ENCODE data around the gene LEMD1.

The LEMD1 gene

GRCh38 chr1:205456383-205456867, 34.6 kb upstream of the LEMD1 start:
- no peak for TF ChIP-seq CTCF (conservative IDR thresholded peaks at IDR 0.05; ENCODE audit: low read length)

GRCh38 chr1:205455581-205456382, 33.9 kb upstream of the LEMD1 start, which contains the start of gene BLACAT1:
Gene BLACAT1 (minus strand): TSS chr1:205456045.
- DNase-seq (ENCODE audit: low read depth), result no peak
- H3K4me3 ChIP-seq (ENCODE audit: low read length), result no peak within 1 kb of the TSS
- TF ChIP-seq CTCF (conservative IDR thresholded peaks at IDR 0.05; ENCODE audit: low read length), result no peak

More at GRCh38 chr1:205456383-205456867, 34.6 kb upstream of the LEMD1 start:
- no peak for DNase-seq (ENCODE audit: low read depth)
- no peak overlapping the region for H3K4me3 ChIP-seq (ENCODE audit: low read length)

GRCh38 chr1:205454903-205455335, 33.1 kb upstream of the LEMD1 start:
- no peak overlapping the region for H3K4me3 ChIP-seq (ENCODE audit: low read length)
- no peak for DNase-seq (ENCODE audit: low read depth)
- no peak for TF ChIP-seq CTCF (conservative IDR thresholded peaks at IDR 0.05; ENCODE audit: low read length)

GRCh38 chr1:205453466-205453865, 31.6 kb upstream of the LEMD1 start:
- no peak for DNase-seq (ENCODE audit: low read depth)
- no peak overlapping the region for H3K4me3 ChIP-seq (ENCODE audit: low read length)
- no peak for TF ChIP-seq CTCF (conservative IDR thresholded peaks at IDR 0.05; ENCODE audit: low read length)

- H3K4me3 ChIP-seq (ENCODE audit: low read length), result no peak overlapping the region
- no peak for DNase-seq (ENCODE audit: low read depth)
- TF ChIP-seq CTCF (conservative IDR thresholded peaks at IDR 0.05; ENCODE audit: low read length), result no peak
Observed at GRCh38 chr1:205452933-205453332, 31.1 kb upstream of the LEMD1 start.

GRCh38 chr1:205452364-205452763, 30.5 kb upstream of the LEMD1 start:
- no peak for TF ChIP-seq CTCF (conservative IDR thresholded peaks at IDR 0.05; ENCODE audit: low read length)
- no peak for DNase-seq (ENCODE audit: low read depth)
- H3K4me3 ChIP-seq (ENCODE audit: low read length), result no peak overlapping the region

GRCh38 chr1:205451759-205452164, 29.9 kb upstream of the LEMD1 start:
- no peak for DNase-seq (ENCODE audit: low read depth)
- TF ChIP-seq CTCF (conservative IDR thresholded peaks at IDR 0.05; ENCODE audit: low read length), result no peak

More at GRCh38 chr1:205451759-205452164, 29.9 kb upstream of the LEMD1 start:
- no peak overlapping the region for H3K4me3 ChIP-seq (ENCODE audit: low read length)

Measured in AG10803 (cell line).